Measurements from ENCODE around the gene AIF1.
A peak's percentile ranks its signal among the peaks of the same experiment; 100 is the strongest.
"Not testable (repeated sequence)": the region's sequence is repeated elsewhere in the genome, so short reads cannot be mapped to it uniquely, and the experiment has no call there.

AIF1 gene

GRCh38 chr6:31580807-31581433, 34.1 kb upstream of the AIF1 start:
- DNase-seq, result peak; percentile 75

- no peak for DNase-seq
Observed at GRCh38 chr6:31581434-31582229, 33.4 kb upstream of the AIF1 start.

- DNase-seq, result no peak
Observed at GRCh38 chr6:31582230-31582643, 32.8 kb upstream of the AIF1 start, which contains the start of gene LTB. LTB (minus strand) TSS chr6:31582424; CDS start chr6:31582417, 7 bp downstream.

GRCh38 chr6:31585491-31585890, 29.5 kb upstream of the AIF1 start:
- peak; percentile 74 for DNase-seq

GRCh38 chr6:31586008-31586407, 29.0 kb upstream of the AIF1 start, which contains the start of gene LST1:
LST1 (plus strand) TSS chr6:31586277; CDS start chr6:31587300, 1,023 bp downstream.
- DNase-seq, result peak; percentile 93

GRCh38 chr6:31586599-31587281, 28.3 kb upstream of the AIF1 start:
- DNase-seq, result peak; percentile 95

GRCh38 chr6:31587791-31588777, 26.9 kb upstream of the AIF1 start:
- DNase-seq, result no peak

- no peak for DNase-seq
Observed at GRCh38 chr6:31588871-31589650, 26.0 kb upstream of the AIF1 start.

GRCh38 chr6:31590691-31591090, 24.3 kb upstream of the AIF1 start:
- not testable (repeated sequence) for DNase-seq

GRCh38 chr6:31592396-31592771, 22.6 kb upstream of the AIF1 start:
- no peak for DNase-seq

- peak; percentile 67 for DNase-seq
Observed at GRCh38 chr6:31597006-31597405, 18.0 kb upstream of the AIF1 start.

- DNase-seq, result no peak
Observed at GRCh38 chr6:31607317-31607716, 7.7 kb upstream of the AIF1 start.

- no peak for DNase-seq
Observed at GRCh38 chr6:31609519-31610406, 5.3 kb upstream of the AIF1 start.

- peak; percentile 38 for DNase-seq
Observed at GRCh38 chr6:31610968-31611367, 4.1 kb upstream of the AIF1 start.

- peak; percentile 90 for DNase-seq
Observed at GRCh38 chr6:31614075-31614619, 887 bp upstream of the AIF1 start.

- peak; percentile 90 for DNase-seq
Observed at GRCh38 chr6:31615748-31616147, 714 bp downstream of the AIF1 start.

GRCh38 chr6:31617010-31617409, 2.0 kb downstream of the AIF1 start:
- DNase-seq, result no peak

- peak; percentile 99 for DNase-seq
Observed at GRCh38 chr6:31619805-31620585, 5.0 kb downstream of the AIF1 start.

GRCh38 chr6:31620586-31621319, 5.7 kb downstream of the AIF1 start, which contains the start of gene PRRC2A:
PRRC2A (plus strand) TSS chr6:31620715; CDS start chr6:31622790, 2,075 bp downstream.
- peak; percentile 62 for DNase-seq

All from MV-4-11 (cell line).